GM10266 (cell line): ENCODE results near the gene TMEM51.

Source experiments
- DNase-seq: peaks from one replicate; pipeline ENCODE4 v3.0.0; 2012; ENCODE audit errors: extremely low spot score
- CTCF ChIP-seq: IDR thresholded peaks from 2 replicates; pipeline ENCODE4 v1.5.1; 2012; ENCODE audit warnings: mild to moderate bottlenecking, low read depth; ENCODE audit not compliant: control insufficient read depth, insufficient read depth; ENCODE audit errors: missing control alignments

Gene TMEM51

GRCh38 chr1:15110867-15111230 lies 42.7 kb upstream of the TMEM51 start:
- no peak for TF ChIP-seq CTCF
- DNase-seq: no peak

- TF ChIP-seq CTCF: no peak
- no peak for DNase-seq
Observed at GRCh38 chr1:15113146-15113545, 40.4 kb upstream of the TMEM51 start.

- no peak for TF ChIP-seq CTCF
Observed at GRCh38 chr1:15114884-15115283, 38.7 kb upstream of the TMEM51 start.

GRCh38 chr1:15115542-15116330 lies 37.8 kb upstream of the TMEM51 start:
- no peak for DNase-seq
- no peak for TF ChIP-seq CTCF

More at GRCh38 chr1:15114884-15115283, 38.7 kb upstream of the TMEM51 start:
- DNase-seq: no peak

GRCh38 chr1:15116966-15117365 lies 36.6 kb upstream of the TMEM51 start:
- no peak for DNase-seq
- TF ChIP-seq CTCF: no peak

- no peak for TF ChIP-seq CTCF
- no peak for DNase-seq
Observed at GRCh38 chr1:15117671-15118325, 35.7 kb upstream of the TMEM51 start.

GRCh38 chr1:15118579-15118978 lies 35.0 kb upstream of the TMEM51 start:
- no peak for DNase-seq
- no peak for TF ChIP-seq CTCF
